Smooth muscle cell (in vitro differentiated cells): ENCODE data around the gene FBF1. TPM values are rescaled to one million over a fixed set of nuclear protein-coding genes. Genes with fewer than 3 reads are reported as not detected.

ENCODE experiments used
- DNase-seq: peaks from one replicate; lab custom pipeline; 2025; ENCODE audit not compliant: unreplicated experiment; lab: John Stamatoyannopoulos, UW
- H2AFZ ChIP-seq: fragments of 200-600 bp; sonication (generic); 2 replicates; pipeline ENCODE4 v1.6.0; 2016; ENCODE audit warnings: antibody characterized with exemption, low read depth, mild to moderate bottlenecking
- H3F3A ChIP-seq: fragments of 200-600 bp; sonication (generic); 2 replicates; pipeline ENCODE4 v1.6.0; 2017; ENCODE audit warnings: antibody characterized with exemption, low read depth
- H3K27ac ChIP-seq: fragments of 200-600 bp; sonication (generic); 2 replicates; pipeline ENCODE4 v1.5.1; 2016; ENCODE audit warnings: low read depth, mild to moderate bottlenecking
- H3K27me3 ChIP-seq: fragments of 200-600 bp; sonication (generic); 2 replicates; pipeline ENCODE4 v1.6.1; 2016; ENCODE audit warnings: low read depth, mild to moderate bottlenecking
- H3K36me3 ChIP-seq: fragments of 200-600 bp; sonication (generic); 2 replicates; pipeline ENCODE4 v1.5.1; 2016; ENCODE audit warnings: low read depth
- H3K4me1 ChIP-seq: fragments of 200-600 bp; sonication (generic); 2 replicates; pipeline ENCODE4 v1.5.1; 2016; ENCODE audit warnings: low read depth
- H3K4me2 ChIP-seq: fragments of 200-600 bp; sonication (generic); 2 replicates; pipeline ENCODE4 v1.6.0; 2016; ENCODE audit warnings: mild to moderate bottlenecking
- H3K4me3 ChIP-seq: fragments of 200-600 bp; sonication (generic); 2 replicates; pipeline ENCODE4 v1.5.1; 2016; ENCODE audit warnings: mild to moderate bottlenecking
- H3K79me2 ChIP-seq: fragments of 200-600 bp; sonication (generic); 2 replicates; pipeline ENCODE4 v1.6.0; 2016; ENCODE audit warnings: low read depth, mild to moderate bottlenecking
- H3K9ac ChIP-seq: fragments of 200-600 bp; sonication (generic); 2 replicates; pipeline ENCODE4 v1.6.0; 2016; ENCODE audit warnings: low read depth
- H3K9me3 ChIP-seq: fragments of 200-600 bp; sonication (generic); replicated peaks from 2 replicates; pipeline ENCODE4 v1.5.1; 2016; ENCODE audit warnings: low read depth
- H4K20me1 ChIP-seq: fragments of 200-600 bp; sonication (generic); 2 replicates; pipeline ENCODE4 v1.6.0; 2016; ENCODE audit warnings: low read depth
- WGBS: methylation state at CpG from one replicate; pipeline ENCODE4 v1.1.7; 2016; ENCODE audit warnings: low lambda C conversion rate; 5-methylcytosine and 5-hydroxymethylcytosine counted together
- polyA plus RNA-seq: library from polyadenylated mRNA; unstranded; fragments of >200 nt; fragmentation: Nextera tagmentation; extraction: Ambion mirVana; gene quantifications from 2 replicates; pipeline ENCODE4 v1.2.1, GENCODE V29; 2016
- total RNA-seq: library from RNA; depleted of rRNA; stranded (reverse); fragments of >200 nt; gene quantifications from 2 replicates; pipeline ENCODE4 v1.2.3, GENCODE V29; 2014
- TF ChIP-seq, protein P1 (sequence below): fragments of 200-600 bp; sonication (generic); IDR thresholded peaks from 2 replicates; pipeline ENCODE4 v1.5.1; 2017; ENCODE audit warnings: borderline replicate concordance, mild to moderate bottlenecking, antibody characterized with exemption; ENCODE audit not compliant: insufficient read depth, poor library complexity, severe bottlenecking

The FBF1 gene
- total and polyA plus RNA-seq, 2 experiments from 2014 or later, result 4.6 to 8.4 TPM

DNA sequence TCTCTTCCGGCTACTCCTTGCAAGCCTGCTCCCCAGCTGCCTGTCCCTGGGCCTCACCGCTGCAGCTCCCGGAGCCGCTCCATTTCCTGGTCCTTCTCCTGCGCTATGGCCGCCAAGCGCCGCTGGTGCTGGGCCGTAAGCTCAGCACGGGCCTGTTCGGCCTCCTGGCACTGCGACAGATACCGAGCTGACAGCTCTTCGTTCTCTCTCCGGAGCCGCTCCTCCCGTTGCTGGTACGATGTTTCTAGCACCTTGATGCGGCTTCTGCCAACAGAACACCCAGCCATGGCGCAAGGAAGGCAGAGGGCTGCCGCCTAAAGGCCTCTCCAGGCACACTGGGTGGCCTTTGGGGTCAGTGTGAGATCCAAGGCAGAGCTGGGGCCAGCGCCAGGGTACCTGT, 21.2 kb downstream of the FBF1 start:
- WGBS, result 98% methylated on average over 22 of the region's 22 CpGs
- H3F3A ChIP-seq, result no peaks in the 10 kb centered on the region
- H3K79me2 ChIP-seq, result no peaks in the 10 kb centered on the region
- no peaks in the 10 kb centered on the region for H3K36me3 ChIP-seq
- TF ChIP-seq, protein P1, sequence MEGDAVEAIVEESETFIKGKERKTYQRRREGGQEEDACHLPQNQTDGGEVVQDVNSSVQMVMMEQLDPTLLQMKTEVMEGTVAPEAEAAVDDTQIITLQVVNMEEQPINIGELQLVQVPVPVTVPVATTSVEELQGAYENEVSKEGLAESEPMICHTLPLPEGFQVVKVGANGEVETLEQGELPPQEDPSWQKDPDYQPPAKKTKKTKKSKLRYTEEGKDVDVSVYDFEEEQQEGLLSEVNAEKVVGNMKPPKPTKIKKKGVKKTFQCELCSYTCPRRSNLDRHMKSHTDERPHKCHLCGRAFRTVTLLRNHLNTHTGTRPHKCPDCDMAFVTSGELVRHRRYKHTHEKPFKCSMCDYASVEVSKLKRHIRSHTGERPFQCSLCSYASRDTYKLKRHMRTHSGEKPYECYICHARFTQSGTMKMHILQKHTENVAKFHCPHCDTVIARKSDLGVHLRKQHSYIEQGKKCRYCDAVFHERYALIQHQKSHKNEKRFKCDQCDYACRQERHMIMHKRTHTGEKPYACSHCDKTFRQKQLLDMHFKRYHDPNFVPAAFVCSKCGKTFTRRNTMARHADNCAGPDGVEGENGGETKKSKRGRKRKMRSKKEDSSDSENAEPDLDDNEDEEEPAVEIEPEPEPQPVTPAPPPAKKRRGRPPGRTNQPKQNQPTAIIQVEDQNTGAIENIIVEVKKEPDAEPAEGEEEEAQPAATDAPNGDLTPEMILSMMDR, result no peak
- H3K27me3 ChIP-seq, result no peaks in the 10 kb centered on the region
- DNase-seq, result no peak
- no peak overlapping the region for H3K4me3 ChIP-seq
- no peaks in the 10 kb centered on the region for H3K9me3 ChIP-seq
- no peak overlapping the region for H2AFZ ChIP-seq
- no peak overlapping the region for H3K4me2 ChIP-seq
- H3K9ac ChIP-seq, result no peak overlapping the region
- no peaks in the 10 kb centered on the region for H3K4me1 ChIP-seq
- no peaks in the 10 kb centered on the region for H4K20me1 ChIP-seq
- no peak overlapping the region for H3K27ac ChIP-seq

DNA sequence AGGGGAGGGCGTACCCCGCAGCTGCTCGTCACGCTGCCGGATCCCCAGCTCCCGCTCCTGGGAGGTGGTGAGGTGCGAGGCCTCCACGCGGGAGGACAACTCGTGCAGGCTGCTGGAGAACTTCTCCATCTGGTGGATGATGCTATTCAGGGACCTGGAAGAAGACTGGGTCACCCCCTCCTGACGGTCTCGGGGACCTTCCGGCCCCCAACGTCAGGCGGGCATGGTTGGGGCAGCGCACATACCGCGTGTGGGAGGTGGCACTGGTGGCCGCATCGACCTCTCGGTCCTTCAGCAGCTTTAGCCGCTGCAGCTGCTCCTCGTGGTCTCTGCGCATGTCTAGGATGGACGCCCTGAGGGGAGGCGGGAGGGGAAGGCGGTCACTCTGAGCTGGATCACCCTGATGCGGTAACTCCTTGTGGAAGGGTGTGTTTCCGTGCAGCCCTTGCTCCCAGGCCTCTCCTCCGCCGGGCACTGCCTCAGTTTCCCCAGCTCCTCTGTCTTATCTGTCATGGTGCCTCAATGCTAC, 22.9 kb downstream of the FBF1 start:
- Histone ChIP-seq H3K4me3 (no peak overlapping the region), H3K4me2 (no peak overlapping the region), H3K9me3 (no peaks in the 10 kb centered on the region), H3K4me1 (no peaks in the 10 kb centered on the region), H3K79me2 (no peaks in the 10 kb centered on the region), H3K27me3 (no peaks in the 10 kb centered on the region), H2AFZ (no peak overlapping the region), H3K36me3 (no peaks in the 10 kb centered on the region), H4K20me1 (no peaks in the 10 kb centered on the region), H3F3A (no peaks in the 10 kb centered on the region), H3K27ac (no peak overlapping the region), H3K9ac (no peak overlapping the region)
- DNase-seq, result no peak
- whole genome bisulfite sequencing, result 97% methylated on average over 31 of the region's 31 CpGs
- TF ChIP-seq, protein P1, result no peak

DNA sequence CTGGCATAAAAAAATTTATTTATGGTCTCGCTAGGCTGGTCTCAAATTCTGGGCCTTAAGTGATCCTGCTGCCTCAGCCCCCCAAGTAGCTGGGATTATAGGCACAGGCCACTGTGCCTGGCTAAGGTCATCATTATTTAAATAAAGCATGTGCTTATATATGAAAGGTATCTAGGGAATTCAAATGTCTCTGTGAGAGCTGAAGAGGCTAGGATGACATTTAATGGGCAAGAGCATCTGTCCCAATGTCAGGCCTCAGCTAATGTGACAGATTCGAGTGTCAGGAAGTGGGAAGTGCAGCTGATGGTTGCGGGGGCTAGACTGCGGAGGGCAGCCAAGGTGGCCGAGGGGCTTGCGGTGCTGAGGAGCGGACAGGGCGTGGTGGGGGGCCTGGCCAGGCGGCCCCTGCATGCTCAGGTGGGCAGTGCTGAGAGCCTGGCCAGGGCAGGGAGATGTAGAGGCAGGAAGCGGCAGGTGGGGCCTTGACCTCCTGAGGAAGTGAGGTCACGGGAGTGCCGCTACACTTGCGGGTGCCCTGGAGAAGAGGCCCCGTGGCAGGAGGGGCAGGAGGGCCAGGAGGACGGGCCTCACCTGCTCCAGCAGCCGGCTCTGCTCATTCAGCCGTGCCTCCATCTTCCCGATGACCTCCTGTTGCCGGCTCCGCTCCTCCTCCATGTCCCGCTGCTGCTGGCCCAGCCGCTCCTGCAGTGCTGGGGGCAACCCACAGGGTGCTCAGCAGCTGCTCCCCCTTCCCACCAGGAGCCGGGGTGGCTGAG, 23.5 kb downstream of the FBF1 start:
- 94% methylated on average over 23 of the region's 23 CpGs for WGBS
- Histone ChIP-seq H4K20me1 (no peaks in the 10 kb centered on the region), H3K9ac (no peak overlapping the region), H3K27me3 (no peaks in the 10 kb centered on the region), H2AFZ (no peak overlapping the region), H3K79me2 (no peaks in the 10 kb centered on the region), H3K4me3 (no peak overlapping the region), H3K4me2 (no peak overlapping the region), H3K9me3 (no peaks in the 10 kb centered on the region), H3K36me3 (no peaks in the 10 kb centered on the region), H3K27ac (no peak overlapping the region), H3K4me1 (no peaks in the 10 kb centered on the region), H3F3A (no peaks in the 10 kb centered on the region)
- DNase-seq, result no peak
- TF ChIP-seq, protein P1, result no peak

DNA sequence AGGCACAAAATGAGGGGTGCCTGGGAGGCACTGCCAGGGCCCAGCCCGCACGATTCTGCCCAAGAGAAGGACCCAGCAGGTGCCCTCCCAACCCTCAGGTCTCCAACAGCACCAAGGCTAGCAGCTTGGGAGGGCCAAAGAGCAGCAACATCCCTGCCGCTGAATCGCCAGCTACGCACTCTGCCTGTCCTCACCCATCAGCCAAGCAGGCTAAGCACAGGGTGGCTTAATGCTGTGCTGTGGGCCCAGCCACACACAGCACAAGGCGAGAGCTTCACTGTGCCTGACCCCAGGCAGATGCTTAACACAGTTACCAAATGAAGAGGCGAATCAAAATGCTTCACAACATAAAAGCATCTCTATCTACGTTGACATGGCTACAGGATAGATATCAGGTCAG, 25.6 kb downstream of the FBF1 start:
- Histone ChIP-seq H3K4me2 (no peak overlapping the region), H2AFZ (no peak overlapping the region), H3F3A (no peaks in the 10 kb centered on the region), H3K4me1 (peaks cover 8% of the 10 kb centered on the region), H4K20me1 (no peaks in the 10 kb centered on the region), H3K9me3 (no peaks in the 10 kb centered on the region), H3K4me3 (no peak overlapping the region), H3K27ac (no peak overlapping the region), H3K9ac (no peak overlapping the region), H3K79me2 (no peaks in the 10 kb centered on the region), H3K27me3 (no peaks in the 10 kb centered on the region), H3K36me3 (no peaks in the 10 kb centered on the region)
- TF ChIP-seq, protein P1, result no peak
- 92% methylated on average over 8 of the region's 8 CpGs for WGBS
- DNase-seq, result no peak
